MM.1S (cell line): Measurements from ENCODE around the gene BCAR3.

Experiments used
- EZH2phosphoT487 ChIP-seq: fragments of 300-600 bp; sonication (generic); IDR thresholded peaks from 2 replicates; pipeline ENCODE4 v1.6.1; 2018; ENCODE audit warnings: antibody characterized with exemption, low read length
- TF ChIP-seq, protein P1 (sequence below): fragments of 300-600 bp; sonication (generic); IDR thresholded peaks from 2 replicates; pipeline ENCODE4 v1.5.1; 2016; ENCODE audit warnings: antibody characterized with exemption, low read length, mixed read lengths

GRCh38 chr1:93599479-93599878 lies 82.2 kb downstream of the BCAR3 start:
- TF ChIP-seq, protein P1, sequence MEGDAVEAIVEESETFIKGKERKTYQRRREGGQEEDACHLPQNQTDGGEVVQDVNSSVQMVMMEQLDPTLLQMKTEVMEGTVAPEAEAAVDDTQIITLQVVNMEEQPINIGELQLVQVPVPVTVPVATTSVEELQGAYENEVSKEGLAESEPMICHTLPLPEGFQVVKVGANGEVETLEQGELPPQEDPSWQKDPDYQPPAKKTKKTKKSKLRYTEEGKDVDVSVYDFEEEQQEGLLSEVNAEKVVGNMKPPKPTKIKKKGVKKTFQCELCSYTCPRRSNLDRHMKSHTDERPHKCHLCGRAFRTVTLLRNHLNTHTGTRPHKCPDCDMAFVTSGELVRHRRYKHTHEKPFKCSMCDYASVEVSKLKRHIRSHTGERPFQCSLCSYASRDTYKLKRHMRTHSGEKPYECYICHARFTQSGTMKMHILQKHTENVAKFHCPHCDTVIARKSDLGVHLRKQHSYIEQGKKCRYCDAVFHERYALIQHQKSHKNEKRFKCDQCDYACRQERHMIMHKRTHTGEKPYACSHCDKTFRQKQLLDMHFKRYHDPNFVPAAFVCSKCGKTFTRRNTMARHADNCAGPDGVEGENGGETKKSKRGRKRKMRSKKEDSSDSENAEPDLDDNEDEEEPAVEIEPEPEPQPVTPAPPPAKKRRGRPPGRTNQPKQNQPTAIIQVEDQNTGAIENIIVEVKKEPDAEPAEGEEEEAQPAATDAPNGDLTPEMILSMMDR = no peak
- no peak for TF ChIP-seq EZH2phosphoT487
